Ectodermal cell (in vitro differentiated cells): ENCODE measurements around the gene COG4.
A peak's percentile ranks its signal among the peaks of the same experiment; 100 is the strongest.
"Not testable (repeated sequence)": the region's sequence is repeated elsewhere in the genome, so short reads cannot be mapped to it uniquely, and the experiment has no call there.

ENCODE experiments used
- H3K27ac ChIP-seq: 2 replicates; pipeline ENCODE4 v1.7.0; 2013; ENCODE audit warnings: mild to moderate bottlenecking, low read depth, low read length; ENCODE audit not compliant: insufficient read depth, poor library complexity, severe bottlenecking
- H3K27me3 ChIP-seq: 2 replicates; pipeline ENCODE4 v1.7.0; 2013; ENCODE audit warnings: mild to moderate bottlenecking, low read length; ENCODE audit not compliant: insufficient read depth, control insufficient read depth, poor library complexity, severe bottlenecking
- H3K36me3 ChIP-seq: one replicate; pipeline ENCODE4 v1.7.0; 2013; ENCODE audit warnings: low read length; ENCODE audit not compliant: control insufficient read depth, insufficient read depth
- H3K4me1 ChIP-seq: one replicate; pipeline ENCODE4 v1.7.0; 2013; ENCODE audit warnings: low read length; ENCODE audit not compliant: control insufficient read depth, insufficient read depth
- H3K4me3 ChIP-seq: 2 replicates; pipeline ENCODE4 v1.7.0; 2013; ENCODE audit warnings: low read depth, low read length, control low read depth; ENCODE audit not compliant: insufficient read depth
- H3K9me3 ChIP-seq: 2 replicates; pipeline ENCODE4 v1.7.0; 2013; ENCODE audit warnings: mild to moderate bottlenecking, low read length, moderate library complexity; ENCODE audit not compliant: control insufficient read depth
- WGBS, 2 experiments: methylation state at CpG; one replicate each; pipeline ENCODE4 v1.1.7; 2013; ENCODE audit warnings: missing lambda C conversion rate in 2 of 2; 5-methylcytosine and 5-hydroxymethylcytosine counted together

The COG4 gene

GRCh38 chr16:70529051-70529777 lies 5.9 kb upstream of the COG4 start:
- Histone ChIP-seq H3K4me3 (no peak overlapping the region), H3K4me1 (peaks cover 16% of the 10 kb centered on the region), H3K36me3 (peaks cover 50% of the 10 kb centered on the region), H3K27me3 (no peaks in the 10 kb centered on the region), H3K9me3 (no peaks in the 10 kb centered on the region), H3K27ac (no peak overlapping the region)
- WGBS, 2 experiments, result 96 to 97% methylated on average over 8 of the region's 8 CpGs

GRCh38 chr16:70527315-70527996 lies 4.1 kb upstream of the COG4 start:
- H3K36me3 ChIP-seq, result peaks cover 33% of the 10 kb centered on the region
- 93 to 96% methylated on average over 8 of the region's 8 CpGs for WGBS, 2 experiments
- peaks cover 17% of the 10 kb centered on the region for H3K4me1 ChIP-seq
- H3K27me3 ChIP-seq, result no peaks in the 10 kb centered on the region
- no peaks in the 10 kb centered on the region for H3K9me3 ChIP-seq
- H3K27ac ChIP-seq, result no peak overlapping the region
- H3K4me3 ChIP-seq, result no peak overlapping the region

GRCh38 chr16:70526403-70526802 lies 3.0 kb upstream of the COG4 start:
- H3K36me3 ChIP-seq, result peaks cover 27% of the 10 kb centered on the region
- H3K4me1 ChIP-seq, result peaks cover 20% of the 10 kb centered on the region
- H3K9me3 ChIP-seq, result no peaks in the 10 kb centered on the region
- H3K4me3 ChIP-seq, result no peak overlapping the region
- WGBS, 2 experiments, result 88 to 89% methylated on average over 6 of the region's 6 CpGs
- H3K27me3 ChIP-seq, result no peaks in the 10 kb centered on the region
- H3K27ac ChIP-seq, result no peak overlapping the region

GRCh38 chr16:70524399-70524825 lies 1.1 kb upstream of the COG4 start:
- not testable (repeated sequence) for H3K9me3 ChIP-seq, H3K27me3 ChIP-seq, H3K27ac ChIP-seq
- H3K4me1 ChIP-seq, result peaks cover 20% of the 10 kb centered on the region
- H3K4me3 ChIP-seq, result peak overlapping the region; percentile 93
- peaks cover 14% of the 10 kb centered on the region for H3K36me3 ChIP-seq
- WGBS, 2 experiments, result 1% methylated on average over 24 of the region's 24 CpGs

- peak within 1 kb of the TSS; percentile 93 for H3K4me3 ChIP-seq
- H3K36me3 ChIP-seq, result peaks cover 9% of the 10 kb centered on the region
- WGBS, 2 experiments, result 0% methylated on average over 32 of the region's 32 CpGs
- H3K4me1 ChIP-seq, result peaks cover 20% of the 10 kb centered on the region
- peak within 1 kb of the TSS; percentile 91 for H3K27ac ChIP-seq
- no peaks in the 10 kb centered on the region for H3K27me3 ChIP-seq
- H3K9me3 ChIP-seq, result no peaks in the 10 kb centered on the region
Observed at GRCh38 chr16:70523743-70524398, 517 bp upstream of the COG4 start, which contains the start of gene SF3B3. SF3B3 (plus strand) TSS chr16:70523816; CDS start chr16:70526657, 2,841 bp downstream.

DNA sequence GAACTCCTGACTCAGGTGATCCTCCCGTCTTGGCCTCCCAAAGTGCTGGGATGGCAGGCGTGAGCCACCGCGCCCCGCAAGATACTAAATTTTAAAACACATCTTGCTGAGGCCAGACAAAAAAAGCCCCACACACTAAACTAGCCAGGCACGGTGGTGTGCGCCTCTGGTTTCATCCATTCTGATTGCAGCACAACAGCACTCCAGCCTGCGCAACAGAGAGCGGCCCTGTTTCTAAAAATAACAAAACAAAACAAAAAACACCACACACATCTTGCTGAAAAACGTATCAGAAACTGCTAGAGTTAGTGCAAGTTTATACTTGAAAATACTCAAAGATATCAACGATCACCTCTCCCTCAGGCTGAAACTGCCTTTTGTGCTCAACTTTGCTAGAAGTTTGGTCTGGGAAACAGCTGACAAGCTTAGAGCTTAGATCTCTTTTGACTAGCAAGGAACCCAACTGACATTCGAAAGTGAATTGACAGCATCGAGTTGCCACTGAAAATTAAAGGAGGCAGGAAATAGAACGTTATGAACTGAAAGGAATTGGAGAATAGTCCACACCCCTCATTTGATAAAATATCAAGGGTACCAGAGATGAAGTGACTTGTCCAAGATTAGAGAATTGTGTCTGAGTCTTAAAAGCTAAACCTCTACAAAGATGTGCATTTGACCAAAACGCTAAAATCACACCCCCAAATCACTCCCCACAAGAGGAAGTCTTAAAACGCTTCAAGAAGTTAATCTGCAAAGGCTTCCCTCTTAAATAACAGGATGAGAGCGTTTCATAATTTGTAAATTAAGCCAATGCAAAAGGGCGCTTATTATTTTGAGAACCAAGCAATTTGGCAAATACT lies 908 bp downstream of the COG4 start:
- peaks cover 20% of the 10 kb centered on the region for H3K4me1 ChIP-seq
- H3K4me3 ChIP-seq, result peak overlapping the region; percentile 93
- H3K27ac ChIP-seq, result no peak overlapping the region
- no peaks in the 10 kb centered on the region for H3K27me3 ChIP-seq
- 60 to 63% methylated on average over 18 of the region's 18 CpGs for WGBS, 2 experiments
- H3K9me3 ChIP-seq, result no peaks in the 10 kb centered on the region
- peaks cover 7% of the 10 kb centered on the region for H3K36me3 ChIP-seq

- Histone ChIP-seq H3K36me3 (peaks cover 12% of the 10 kb centered on the region), H3K4me1 (peaks cover 11% of the 10 kb centered on the region), H3K27ac (no peak overlapping the region), H3K27me3 (no peaks in the 10 kb centered on the region), H3K9me3 (no peaks in the 10 kb centered on the region), H3K4me3 (no peak overlapping the region)
- WGBS, 2 experiments, result 93 to 94% methylated on average over 8 of the region's 8 CpGs
Observed at GRCh38 chr16:70520612-70521297, 2.6 kb downstream of the COG4 start.

DNA sequence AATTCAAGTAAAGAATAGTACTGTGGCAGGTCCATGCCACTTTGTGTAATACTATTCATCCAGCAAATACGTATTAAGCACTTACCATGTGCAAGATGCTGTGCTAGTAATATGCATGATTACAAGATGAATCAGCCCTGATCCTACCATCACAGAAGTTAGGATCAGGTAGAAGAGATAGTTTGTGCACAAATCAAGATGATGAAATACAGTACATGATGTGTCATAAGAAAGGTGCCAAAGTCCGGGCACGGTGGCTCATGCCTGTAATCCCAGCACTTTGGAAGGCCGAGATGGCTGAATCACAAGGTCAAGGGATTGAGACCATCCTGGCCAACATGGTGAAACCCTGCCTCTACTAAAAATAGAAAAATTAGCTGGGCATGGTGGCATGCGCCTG lies 10.9 kb downstream of the COG4 start:
- WGBS, 2 experiments, result 95% methylated on average over 4 to 5 of the region's 5 CpGs
- peaks cover 23% of the 10 kb centered on the region for H3K36me3 ChIP-seq

DNA sequence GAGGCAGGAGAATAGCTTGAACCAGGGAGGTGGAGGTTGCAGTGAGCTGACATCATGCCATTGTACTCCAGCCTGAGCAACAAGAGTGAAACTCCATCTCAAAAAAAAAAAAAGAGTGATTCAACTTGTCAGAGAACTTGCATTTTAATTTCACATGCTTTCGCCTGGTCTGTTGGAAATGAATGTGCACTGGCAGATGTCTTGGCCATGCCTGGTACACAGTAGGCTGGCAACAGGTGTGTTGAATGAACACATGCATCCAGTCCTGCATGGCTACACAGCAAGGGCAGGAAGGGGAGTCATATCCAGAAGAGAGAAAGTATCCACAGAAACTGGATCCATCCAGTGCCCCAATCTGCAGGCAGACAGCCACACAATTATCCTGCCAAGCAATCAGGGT lies 11.5 kb downstream of the COG4 start:
- H3K36me3 ChIP-seq, result peaks cover 17% of the 10 kb centered on the region
- H3K9me3 ChIP-seq, result no peaks in the 10 kb centered on the region
- no peaks in the 10 kb centered on the region for H3K27me3 ChIP-seq
- no peaks in the 10 kb centered on the region for H3K4me1 ChIP-seq
- 83 to 90% methylated on average over 1 of the region's 1 CpG for WGBS, 2 experiments
- no peak overlapping the region for H3K27ac ChIP-seq
- H3K4me3 ChIP-seq, result no peak overlapping the region

More for the DNA sequence above, 10.9 kb downstream of the COG4 start:
- no peak overlapping the region for H3K27ac ChIP-seq
- no peaks in the 10 kb centered on the region for H3K27me3 ChIP-seq
- no peak overlapping the region for H3K4me3 ChIP-seq
- no peaks in the 10 kb centered on the region for H3K9me3 ChIP-seq
- H3K4me1 ChIP-seq, result no peaks in the 10 kb centered on the region
